GM19239 (cell line): Measurements from ENCODE around the gene APBB1IP.
"Not testable (repeated sequence)": the region's sequence is repeated elsewhere in the genome, so short reads cannot be mapped to it uniquely, and the experiment has no call there.

ENCODE experiments used
- DNase-seq: peaks from one replicate; pipeline ENCODE4 v3.0.0; 2011; ENCODE audit warnings: low spot score; ENCODE audit not compliant: insufficient read length
- FAIRE-seq: peaks from 2 replicates; lab custom pipeline; 2011; peaks lifted over from hg19 to GRCh38; lab: Jason Lieb, UNC

APBB1IP gene

DNA sequence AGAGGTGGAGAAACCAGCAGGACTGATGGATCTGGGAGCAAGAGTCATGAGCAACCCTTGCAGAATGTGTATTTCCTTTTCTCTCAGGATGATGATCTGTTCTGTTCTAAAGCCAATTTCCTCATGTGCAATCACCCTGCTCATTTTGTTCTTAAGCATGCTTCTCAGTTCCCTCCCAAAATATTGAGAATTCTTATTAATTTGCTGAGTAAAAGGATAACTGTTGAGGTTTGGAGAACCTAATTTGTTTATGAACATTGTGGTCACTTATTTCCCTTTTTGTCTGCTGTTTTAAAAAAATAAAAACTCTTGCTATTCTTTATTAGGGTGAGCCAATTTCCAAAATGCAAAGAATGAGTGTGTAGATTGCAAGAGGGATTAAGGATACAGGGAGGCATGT is 106.8 kb downstream of the APBB1IP start:
- DNase-seq (no peak), FAIRE-seq (no peak)

DNA sequence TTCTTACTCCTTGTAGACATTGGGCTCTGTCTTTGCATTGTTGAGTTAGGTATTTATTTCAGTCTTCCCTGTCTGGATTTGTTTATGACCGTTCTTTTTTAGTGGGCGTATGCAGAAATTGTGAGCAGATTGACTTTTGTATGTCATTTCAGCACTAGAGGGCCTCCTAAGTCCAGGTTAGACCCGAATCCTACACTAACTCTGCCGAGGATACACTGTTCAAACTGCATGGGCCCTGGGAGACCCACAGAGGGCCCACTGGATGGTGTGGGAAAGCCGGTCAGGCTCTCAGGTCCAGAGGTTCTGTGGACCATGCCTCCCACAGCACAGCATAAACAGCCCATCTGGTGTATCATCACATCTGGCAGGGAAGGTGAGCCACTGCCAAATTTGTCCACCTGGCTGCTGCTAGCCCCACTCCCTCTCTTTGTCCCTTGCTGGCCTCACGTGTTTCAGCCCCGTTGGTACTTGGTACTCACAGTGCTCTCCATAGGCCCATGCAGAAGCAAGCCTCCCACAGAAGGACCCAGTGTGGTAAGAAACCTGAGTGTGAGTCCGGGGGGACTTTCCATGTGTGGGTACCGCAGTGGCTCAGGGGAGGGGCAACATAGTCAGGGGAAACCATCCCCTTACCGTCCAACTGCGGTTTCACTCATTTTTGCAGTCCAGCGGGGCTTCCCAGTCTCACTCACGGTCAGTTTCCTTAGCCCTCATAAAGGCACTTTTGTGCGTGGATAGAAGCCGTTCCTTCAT is 112.8 kb downstream of the APBB1IP start:
- FAIRE-seq = no peak
- DNase-seq = no peak

DNA sequence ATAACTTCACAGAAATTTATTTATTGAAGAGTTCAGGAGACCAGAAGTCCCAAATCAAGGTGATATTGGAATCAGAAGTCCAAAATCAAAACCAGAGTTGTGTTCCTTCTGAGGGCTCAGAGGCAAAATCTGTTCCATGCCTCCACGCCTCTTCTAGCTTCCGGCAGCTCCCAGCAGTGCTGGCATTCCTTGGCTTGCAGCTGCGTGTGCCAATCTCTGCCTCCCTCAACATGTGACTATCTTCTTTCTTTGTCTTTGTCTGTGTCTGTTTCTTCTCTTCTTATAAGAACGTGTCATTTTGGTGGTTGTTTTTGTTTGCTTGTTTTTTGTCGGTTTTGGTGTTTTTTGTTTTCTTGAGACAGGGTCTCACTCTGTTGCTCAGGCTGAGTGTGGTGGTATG is 116.1 kb downstream of the APBB1IP start:
- no peak for FAIRE-seq
- DNase-seq = no peak

DNA sequence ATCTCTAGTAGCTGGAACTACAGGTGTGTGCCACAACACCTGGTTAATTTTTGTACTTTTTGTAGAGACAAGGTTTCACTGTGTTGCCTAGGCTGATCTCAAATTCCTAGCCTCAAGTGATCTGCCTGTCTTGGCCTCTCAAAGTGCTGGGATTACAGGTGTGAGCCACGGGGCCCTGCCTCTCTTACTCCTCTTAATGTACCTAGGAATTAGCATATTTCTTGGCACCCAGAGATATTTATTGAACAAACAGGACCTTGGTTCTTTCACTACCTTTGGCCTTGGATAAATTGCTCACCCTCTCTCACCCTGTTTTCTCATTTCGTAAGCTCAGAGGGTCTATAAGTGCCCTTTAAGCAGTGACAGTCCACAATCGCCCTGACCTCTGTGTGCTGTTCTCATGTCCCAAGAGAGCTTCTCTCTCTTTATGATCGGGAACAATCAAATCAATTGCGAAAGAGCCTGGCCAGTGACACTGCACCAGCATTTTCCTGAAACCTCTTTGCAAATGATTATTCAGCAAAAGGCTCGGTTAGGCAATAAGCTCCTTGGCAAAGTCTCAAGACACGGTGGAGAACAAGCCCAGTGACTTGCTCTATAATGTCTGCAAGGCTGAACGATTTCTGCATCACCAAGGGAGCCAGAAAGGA is 117.7 kb downstream of the APBB1IP start:
- FAIRE-seq = no peak
- DNase-seq = no peak

DNA sequence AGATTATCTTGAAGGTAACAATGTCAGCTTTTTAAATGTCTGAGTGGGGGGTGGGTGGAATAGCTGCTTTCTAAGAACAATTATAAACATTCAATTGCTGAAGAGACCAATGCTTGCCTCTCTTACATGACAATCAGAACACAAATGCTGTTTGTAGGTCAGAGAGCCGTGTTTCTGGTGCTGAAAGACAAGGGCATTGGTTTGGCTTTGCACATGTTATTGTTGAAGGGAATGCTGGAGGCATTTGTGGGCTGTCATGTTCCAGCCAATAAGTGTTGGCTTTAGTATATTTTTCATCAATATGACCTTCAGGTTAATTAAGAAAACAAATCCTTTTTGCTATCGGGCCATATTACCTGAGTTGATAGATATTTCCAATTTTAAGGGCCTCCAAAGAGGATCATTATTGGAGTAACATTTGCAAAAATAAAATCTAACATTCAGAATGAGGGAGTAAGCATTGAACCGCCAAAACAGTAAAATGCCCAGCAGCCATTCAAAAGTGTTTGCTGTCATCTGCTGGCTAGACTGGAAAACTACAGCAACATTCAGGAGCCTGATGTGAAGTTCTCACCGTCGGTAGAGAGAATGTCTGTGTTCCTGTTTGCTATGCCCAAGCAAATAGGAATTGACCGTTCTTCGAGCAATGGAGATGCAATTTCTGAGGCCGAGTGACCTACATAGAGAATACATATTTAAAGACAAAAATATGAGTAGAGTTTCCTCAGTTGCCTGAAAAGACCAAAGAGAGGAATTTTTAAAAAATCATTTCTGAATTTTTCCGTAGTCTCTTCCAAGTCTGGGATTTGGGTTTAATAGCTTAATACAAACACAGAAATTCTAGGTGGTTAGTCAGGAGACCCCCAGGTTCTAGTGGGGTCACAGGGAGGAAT is 118.9 kb downstream of the APBB1IP start:
- peak; percentile 34 for DNase-seq
- FAIRE-seq = peak; percentile 88

DNA sequence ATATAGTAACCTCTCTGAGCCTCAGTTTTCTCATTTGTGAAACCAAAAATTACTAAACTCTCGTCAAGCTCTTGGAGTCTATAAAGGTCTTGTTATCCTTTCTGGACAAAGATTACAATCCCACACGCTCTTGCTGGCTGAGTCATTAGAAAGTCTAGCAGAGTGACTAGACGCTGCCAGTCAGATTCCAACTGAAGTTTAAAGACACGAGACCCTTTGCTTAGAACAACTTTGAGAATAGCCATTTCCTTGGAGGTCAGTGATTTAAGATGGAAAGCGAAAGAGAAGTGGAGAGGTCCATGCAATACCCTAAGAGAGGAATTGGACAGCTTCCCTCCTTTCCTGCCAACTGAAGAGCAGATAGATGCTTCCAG is 119.5 kb downstream of the APBB1IP start:
- DNase-seq (no peak), FAIRE-seq (no peak)

DNA sequence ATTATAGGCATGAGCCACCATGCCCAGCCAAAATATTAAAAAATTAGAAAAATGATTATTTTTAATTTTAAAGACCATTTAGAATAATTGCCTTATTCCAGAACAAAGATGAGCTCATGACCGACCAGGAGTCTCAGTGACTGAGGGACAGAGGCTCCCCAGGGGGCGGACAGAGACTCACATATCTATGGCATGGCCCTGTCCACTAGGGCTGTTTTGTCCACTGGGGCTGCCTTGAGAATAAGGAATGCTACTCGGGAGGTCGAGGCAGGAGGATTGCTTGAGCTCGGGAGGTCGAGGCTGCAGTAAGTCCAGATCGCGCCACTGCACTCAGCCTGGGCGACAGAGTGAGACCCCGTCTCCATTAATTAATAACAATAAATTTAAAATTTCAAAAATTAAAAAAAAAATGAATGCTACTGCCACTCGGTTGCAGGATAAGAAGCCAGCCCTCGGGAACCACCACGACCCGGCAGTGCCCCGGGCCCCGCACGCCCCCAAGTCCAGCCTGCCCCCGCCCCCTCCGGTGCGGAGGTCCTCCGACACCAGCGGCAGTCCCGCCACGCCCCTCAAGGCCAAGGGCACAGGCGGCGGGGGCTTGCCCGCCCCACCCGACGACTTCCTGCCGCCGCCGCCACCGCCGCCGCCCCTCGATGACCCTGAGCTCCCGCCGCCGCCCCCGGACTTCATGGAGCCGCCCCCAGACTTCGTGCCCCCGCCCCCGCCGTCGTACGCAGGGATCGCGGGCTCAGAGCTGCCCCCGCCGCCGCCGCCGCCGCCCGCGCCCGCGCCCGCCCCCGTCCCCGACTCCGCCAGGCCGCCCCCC is 128.6 kb downstream of the APBB1IP start:
- FAIRE-seq (no peak), DNase-seq (no peak)

DNA sequence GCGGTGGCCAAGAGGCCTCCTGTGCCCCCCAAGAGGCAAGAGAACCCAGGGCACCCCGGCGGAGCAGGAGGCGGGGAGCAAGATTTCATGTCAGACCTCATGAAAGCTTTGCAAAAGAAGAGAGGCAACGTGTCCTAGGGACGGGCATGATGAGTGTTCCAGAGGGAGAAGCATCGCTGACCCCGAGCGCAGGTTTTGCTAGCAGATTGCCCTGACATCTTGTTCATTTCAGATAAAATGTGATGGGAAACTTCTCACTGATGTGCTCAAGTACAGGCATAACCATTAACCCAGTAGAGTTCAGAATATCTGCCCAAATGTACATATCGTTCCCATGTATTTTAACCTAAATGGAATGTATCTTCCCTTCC is 129.2 kb downstream of the APBB1IP start:
- no peak for FAIRE-seq
- no peak for DNase-seq

DNA sequence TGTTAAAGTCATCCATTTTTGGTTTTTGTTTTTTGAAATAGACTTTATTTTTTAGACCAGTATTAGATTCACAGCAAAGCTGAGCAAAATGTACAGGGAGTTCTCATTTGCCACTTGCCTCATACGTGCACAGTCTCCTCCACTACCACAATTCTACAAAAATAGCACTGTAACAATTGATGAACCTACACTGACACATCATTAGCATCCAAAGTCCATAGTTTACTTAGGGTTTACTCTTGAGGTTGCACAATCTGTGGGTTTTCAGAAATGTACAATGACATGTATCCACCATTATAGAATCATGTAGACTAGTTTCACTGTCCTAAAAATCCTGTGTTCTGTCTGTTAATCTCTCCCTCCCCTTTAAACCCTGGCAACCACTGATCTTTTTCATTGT is 133.5 kb downstream of the APBB1IP start:
- FAIRE-seq (no peak), DNase-seq (no peak)

DNA sequence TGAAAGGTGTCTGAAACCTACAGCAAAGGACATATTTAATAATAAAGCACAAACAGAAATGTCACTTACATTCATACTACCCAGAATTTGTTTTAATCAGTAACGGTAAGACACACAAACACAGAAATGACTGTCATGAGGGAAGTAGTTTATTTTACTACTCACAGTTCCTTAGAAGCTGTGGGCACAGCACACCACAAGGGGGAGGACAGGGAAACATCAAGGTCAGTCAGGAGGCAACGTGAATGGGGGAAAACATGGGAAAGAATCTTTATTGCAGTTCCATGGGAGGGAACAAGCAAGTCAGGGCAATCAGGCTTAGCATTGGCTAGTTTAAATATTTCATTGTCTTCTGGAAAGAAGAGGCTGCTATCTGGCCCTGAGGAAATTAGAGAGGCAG is 135.5 kb downstream of the APBB1IP start:
- DNase-seq (no peak), FAIRE-seq (no peak)

DNA sequence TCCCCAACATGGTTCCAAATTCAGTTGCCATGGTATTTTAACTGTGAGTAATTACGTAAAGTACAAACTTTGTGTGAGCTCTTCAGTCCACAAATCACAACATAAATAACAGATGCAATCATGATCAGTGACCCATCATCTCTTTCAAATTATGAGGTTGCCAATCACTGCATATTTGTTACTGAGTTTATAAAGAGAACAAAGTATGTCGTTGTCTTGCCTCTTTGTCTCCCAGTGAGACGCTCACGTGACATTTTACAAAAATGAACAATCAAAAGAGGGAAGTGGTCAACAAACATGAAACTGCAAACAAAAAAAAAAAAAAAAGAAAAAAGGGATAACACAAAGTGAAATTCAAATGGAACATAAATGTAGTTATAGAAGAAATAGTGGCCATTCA is 136.6 kb downstream of the APBB1IP start:
- FAIRE-seq (peak; percentile 96), DNase-seq (peak; percentile 35)

DNA sequence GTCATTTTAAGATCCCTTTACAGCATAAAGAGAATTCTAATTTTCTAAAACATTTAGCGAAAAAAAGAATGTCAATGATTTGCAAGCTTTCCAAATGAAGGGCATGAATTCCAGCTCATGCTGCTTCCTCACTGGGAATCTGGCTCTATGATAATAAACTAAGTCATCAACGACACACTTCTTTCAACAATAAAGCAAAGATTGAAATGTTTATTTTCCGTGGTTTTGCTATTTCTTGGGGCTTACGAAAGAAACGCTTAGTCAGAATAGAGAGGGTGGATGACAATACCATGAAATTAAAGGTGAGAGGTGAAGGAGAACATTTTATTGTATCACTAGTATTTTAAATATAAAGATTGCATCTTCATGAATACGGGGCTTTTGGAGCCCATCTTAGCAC is 140.2 kb downstream of the APBB1IP start:
- FAIRE-seq, DNase-seq: not testable (repeated sequence)

DNA sequence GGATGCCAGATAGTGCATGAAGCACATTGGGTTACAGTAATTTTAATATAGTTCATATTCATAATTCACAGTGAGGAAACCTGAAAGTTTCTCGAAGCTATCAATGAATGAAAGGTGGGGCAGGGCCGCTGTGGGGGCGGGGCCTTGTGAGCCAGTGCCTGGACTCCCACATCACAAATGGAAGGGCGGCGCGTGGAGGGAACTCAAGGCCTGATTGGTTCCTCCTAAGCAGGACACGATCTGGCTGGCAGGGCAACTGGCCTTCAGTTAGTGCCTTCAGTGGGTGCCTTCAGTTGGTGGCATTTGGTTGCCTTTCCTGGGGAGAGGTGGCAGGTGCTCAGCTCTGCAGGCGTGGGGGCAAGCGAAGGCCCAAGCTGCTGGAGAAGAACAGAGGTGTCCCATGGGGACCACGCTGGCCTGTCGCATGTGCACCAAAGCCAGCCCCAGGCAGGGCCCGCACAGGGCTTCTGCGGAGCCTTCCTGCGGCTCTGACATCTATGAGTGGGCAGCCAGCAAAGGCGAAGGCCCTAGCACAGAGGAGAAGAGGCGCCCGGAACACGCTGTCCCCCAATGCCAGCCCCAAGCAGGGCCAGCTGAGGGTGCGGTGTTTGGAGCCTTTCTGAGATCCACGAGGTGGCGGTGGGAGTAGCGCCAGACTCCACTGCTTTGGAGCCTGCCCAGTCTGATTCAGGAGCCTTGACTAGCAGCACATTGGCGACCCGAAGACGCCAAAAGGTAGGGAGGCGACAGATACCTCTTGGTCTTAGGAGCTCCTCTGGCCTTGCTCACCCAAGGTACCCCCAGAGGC is 141.3 kb downstream of the APBB1IP start:
- DNase-seq (no peak), FAIRE-seq (no peak)

DNA sequence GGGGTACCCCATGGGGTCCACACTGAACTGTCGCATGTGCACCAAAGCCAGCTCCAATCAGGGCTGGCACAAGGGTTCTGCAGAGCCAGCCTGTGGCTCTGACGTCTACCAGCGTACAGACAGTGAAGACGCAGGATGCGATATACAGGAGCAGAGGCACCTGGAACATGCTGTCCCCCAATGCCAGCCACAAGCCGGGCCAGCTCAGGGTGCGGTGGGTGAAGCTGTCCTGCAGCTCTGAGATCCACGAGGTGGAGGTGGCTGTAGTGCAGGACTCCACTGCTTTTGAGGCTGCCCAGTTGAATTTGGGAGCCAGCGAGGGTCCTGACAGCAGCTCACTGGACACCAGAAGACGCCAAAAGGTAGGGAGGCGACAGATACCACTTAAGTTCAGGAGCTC is 148.1 kb downstream of the APBB1IP start:
- DNase-seq (no peak), FAIRE-seq (no peak)

DNA sequence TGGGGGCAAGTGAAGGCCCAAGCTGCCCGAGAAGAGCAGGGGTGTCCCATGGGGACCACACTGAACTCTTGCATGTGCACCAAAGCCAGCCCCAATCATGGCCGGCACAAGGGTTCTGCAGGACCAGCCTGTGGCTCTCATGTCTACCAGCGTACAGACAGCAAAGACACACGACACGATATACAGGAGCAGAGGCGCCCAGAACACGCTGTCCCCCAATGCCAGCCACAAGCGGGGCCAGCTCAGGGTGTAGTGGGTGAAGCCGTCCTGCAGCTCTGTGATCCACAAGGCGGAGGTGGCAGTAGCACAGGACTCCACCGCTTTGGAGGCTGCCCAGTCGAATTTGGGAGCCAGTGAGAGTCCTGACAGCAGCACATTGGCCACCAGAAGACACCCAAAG is 150.5 kb downstream of the APBB1IP start:
- no peak for FAIRE-seq

DNA sequence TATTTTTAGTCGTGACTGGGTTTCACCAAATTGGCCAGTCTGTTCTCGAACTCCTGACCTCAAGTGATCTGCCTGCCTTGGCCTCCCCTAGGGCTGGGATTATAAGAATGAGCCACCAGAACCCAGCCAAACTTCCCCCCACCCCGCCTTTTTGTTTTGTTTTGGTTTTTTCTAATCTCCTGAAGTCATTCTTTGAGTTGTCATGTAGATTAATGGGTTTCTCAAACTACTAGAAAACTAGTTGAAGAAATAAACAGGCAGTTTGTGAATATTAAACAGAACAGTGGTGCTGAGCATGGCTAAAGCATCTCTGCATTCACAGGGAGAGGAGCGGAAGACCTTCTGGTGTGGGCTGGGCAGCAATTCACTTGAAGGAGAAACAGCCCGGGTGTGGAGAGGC is 151.7 kb downstream of the APBB1IP start:
- not testable (repeated sequence) for DNase-seq, FAIRE-seq

More for the DNA sequence above, 150.5 kb downstream of the APBB1IP start:
- no peak for DNase-seq

DNA sequence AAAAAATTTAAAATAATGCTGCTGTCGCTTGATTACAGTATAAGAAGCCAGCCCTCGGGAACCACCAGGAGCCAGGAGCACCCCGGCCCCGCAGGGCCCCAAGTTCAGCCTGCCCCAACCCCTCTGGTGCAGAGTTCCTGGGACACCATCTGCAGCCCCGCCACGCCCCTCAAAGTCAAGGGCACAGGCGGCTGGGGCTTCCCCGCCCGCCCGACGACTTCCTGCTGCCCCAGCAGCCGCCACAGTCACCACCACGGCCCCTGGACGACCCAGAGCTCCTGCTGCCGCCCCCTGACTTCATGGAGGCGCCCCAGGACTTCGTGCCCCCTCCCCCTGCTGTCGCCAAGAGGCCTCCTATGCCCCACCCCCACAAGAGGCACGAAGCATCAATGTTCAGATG is 155.8 kb downstream of the APBB1IP start:
- FAIRE-seq = no peak
- no peak for DNase-seq

DNA sequence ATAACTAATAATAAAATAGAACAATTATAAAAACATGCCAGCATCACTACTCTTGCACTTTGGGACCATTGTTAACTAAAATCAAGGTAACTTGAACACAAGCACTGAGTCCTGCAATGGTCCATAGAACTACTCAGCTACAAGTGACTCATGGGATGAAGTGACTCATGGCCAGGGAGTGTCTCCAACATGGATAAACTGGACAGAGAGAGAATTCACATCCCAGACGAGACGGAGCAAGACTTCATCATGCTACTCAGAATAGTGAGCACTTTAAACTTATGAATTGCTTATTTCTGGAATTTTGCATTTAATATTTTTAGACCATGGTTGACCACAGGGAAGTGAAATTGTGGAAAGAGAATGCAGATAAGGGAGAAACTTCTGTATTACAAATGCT is 165.1 kb downstream of the APBB1IP start:
- not testable (repeated sequence) for DNase-seq
- FAIRE-seq = peak; percentile 95

DNA sequence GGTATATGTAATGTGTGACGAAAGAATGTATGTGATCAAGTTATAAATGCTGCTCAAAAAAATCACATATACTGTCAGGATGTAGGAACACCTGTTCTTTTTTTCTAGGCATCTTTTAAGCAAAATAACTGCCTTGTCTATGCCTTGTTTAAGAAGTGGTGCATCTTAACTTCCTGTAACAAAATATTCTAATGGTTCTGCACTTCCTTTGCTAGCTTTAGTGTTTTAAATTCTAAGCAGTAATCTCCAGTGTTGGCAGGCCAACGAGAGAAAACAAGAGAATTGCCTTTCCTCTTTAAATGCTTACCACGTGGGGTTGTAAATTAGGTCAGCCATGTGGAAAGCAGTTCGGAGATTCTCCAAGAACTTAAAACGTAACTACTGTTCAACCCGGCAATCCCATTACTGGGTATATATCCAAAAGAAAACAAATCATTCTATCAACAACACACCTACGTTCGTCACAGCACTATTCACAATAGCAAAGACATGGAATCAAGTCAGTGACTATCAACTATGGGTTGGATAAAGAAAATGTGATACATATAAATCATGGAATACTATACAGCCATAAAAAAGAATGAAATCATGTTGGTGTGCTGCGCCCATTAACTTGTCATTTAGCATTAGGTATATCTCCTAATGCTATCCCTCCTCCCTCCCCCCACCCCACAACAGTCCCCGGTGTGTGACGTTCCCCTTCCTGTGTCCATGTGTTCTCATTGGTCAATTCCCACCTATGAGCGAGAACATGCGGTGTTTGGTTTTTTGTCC is 166.4 kb downstream of the APBB1IP start:
- DNase-seq, FAIRE-seq: not testable (repeated sequence)
